Liver (tissue), 9 donors: Measurements from ENCODE around the gene CFAP221. TPM values are rescaled to one million over a fixed set of nuclear protein-coding genes. Genes with fewer than 3 reads are reported as not detected.

Experiments
- DNase-seq: peaks from one replicate; pipeline ENCODE4 v3.0.0-alpha.2; 2017; ENCODE audit warnings: low spot score
- H3K27ac ChIP-seq, 2 donors: one replicate each; pipeline ENCODE4 v1.7.0; 2013; ENCODE audit warnings: inconsistent platforms in 2 of 2, low read length in 2 of 2, control low read depth in 1 of 2, low read depth in 1 of 2, mild to moderate bottlenecking in 1 of 2
- H3K27me3 ChIP-seq, 4 donors: one replicate each; pipeline versions ENCODE4 v1.6.1 to v1.7.0; 2013; ENCODE audit warnings: low read length in 3 of 4, inconsistent platforms in 1 of 4, mild to moderate bottlenecking in 1 of 4, moderate library complexity in 1 of 4; ENCODE audit not compliant: control insufficient read depth in 4 of 4, insufficient read depth in 4 of 4
- H3K36me3 ChIP-seq, 4 donors: one replicate each; pipeline versions ENCODE4 v1.6.1 to v1.7.0; 2013; ENCODE audit warnings: low read length in 3 of 4, mild to moderate bottlenecking in 3 of 4, low read depth in 1 of 4, moderate library complexity in 1 of 4; ENCODE audit not compliant: control insufficient read depth in 4 of 4, insufficient read depth in 3 of 4
- H3K4me1 ChIP-seq, 4 donors: one replicate each; pipeline versions ENCODE4 v1.6.1 to v1.7.0; 2013; ENCODE audit warnings: low read length in 3 of 4, mild to moderate bottlenecking in 3 of 4, moderate library complexity in 1 of 4; ENCODE audit not compliant: control insufficient read depth in 4 of 4, insufficient read depth in 4 of 4
- H3K4me3 ChIP-seq, 3 donors: one replicate each; pipeline versions ENCODE4 v1.6.1 to v1.7.0; 2013; ENCODE audit warnings: low read length in 3 of 3, control low read depth in 1 of 3, low read depth in 1 of 3, mild to moderate bottlenecking in 1 of 3
- H3K9ac ChIP-seq, 2 donors: one replicate each; pipeline ENCODE4 v1.7.0; 2013; ENCODE audit warnings: low read length in 2 of 2, mild to moderate bottlenecking in 2 of 2, moderate library complexity in 2 of 2, control low read depth in 1 of 2, low read depth in 1 of 2
- H3K9me3 ChIP-seq, 4 donors: one replicate each; pipeline versions ENCODE4 v1.6.1 to v1.7.0; 2013; ENCODE audit warnings: low read length in 3 of 4; ENCODE audit not compliant: control insufficient read depth in 4 of 4
- CTCF ChIP-seq: fragments of 150-350 bp; IDR thresholded peaks from 2 replicates; pipeline ENCODE4 v1.5.1; 2017; ENCODE audit warnings: improper control_type of control experiment, low read depth, low read length; ENCODE audit not compliant: missing input control
- EGR1 ChIP-seq, 2 donors: IDR thresholded peaks; 2 replicates each; pipeline ENCODE4 v1.6.1; 2016 to 2018; ENCODE audit warnings: antibody characterized with exemption in 2 of 2, low read depth in 2 of 2
- FOXA1 ChIP-seq: IDR thresholded peaks from 2 replicates; pipeline ENCODE4 v1.6.1; 2016; ENCODE audit warnings: antibody characterized with exemption
- FOXA2 ChIP-seq: IDR thresholded peaks from 2 replicates; pipeline ENCODE4 v1.6.1; 2016; ENCODE audit warnings: antibody characterized with exemption
- HNF4A ChIP-seq, 2 donors: conservative IDR thresholded peaks; 2 replicates each; pipeline ENCODE4 v1.6.1; 2016; ENCODE audit warnings: antibody characterized with exemption in 2 of 2, mild to moderate bottlenecking in 2 of 2
- HNF4G ChIP-seq: IDR thresholded peaks from 2 replicates; pipeline ENCODE4 v1.6.1; 2016; ENCODE audit warnings: antibody characterized with exemption
- JUND ChIP-seq, 2 donors: IDR thresholded peaks; 2 replicates each; pipeline ENCODE4 v1.6.1; 2016; ENCODE audit warnings: antibody characterized with exemption in 2 of 2
- MAX ChIP-seq: IDR thresholded peaks from 2 replicates; pipeline ENCODE4 v1.6.1; 2016; ENCODE audit warnings: antibody characterized with exemption
- NR2F2 ChIP-seq: IDR thresholded peaks from 2 replicates; pipeline ENCODE4 v1.6.1; 2016; ENCODE audit warnings: antibody characterized with exemption
- RAD21 ChIP-seq, 2 donors: IDR thresholded peaks; 2 replicates each; pipeline ENCODE4 v1.6.1; 2016; ENCODE audit warnings: antibody characterized with exemption in 2 of 2, mild to moderate bottlenecking in 2 of 2
- REST ChIP-seq: IDR thresholded peaks from 2 replicates; pipeline ENCODE4 v1.6.1; 2016; ENCODE audit warnings: antibody characterized with exemption, mild to moderate bottlenecking
- RXRA ChIP-seq, 2 donors: IDR thresholded peaks; 2 replicates each; pipeline ENCODE4 v1.6.1; 2017 to 2018; ENCODE audit warnings: antibody characterized with exemption in 2 of 2, mild to moderate bottlenecking in 1 of 2
- YY1 ChIP-seq: IDR thresholded peaks from 2 replicates; pipeline ENCODE4 v1.6.1; 2016; ENCODE audit warnings: antibody characterized with exemption, mild to moderate bottlenecking
- WGBS: extraction: QIAGEN DNeasy Blood & Tissue Kit; methylation state at CpG from one replicate; pipeline ENCODE4 v1.1.7; 2013; 5-methylcytosine and 5-hydroxymethylcytosine counted together
- polyA plus RNA-seq, 2 donors: library from polyadenylated mRNA; stranded (reverse) in 1 of 2; unstranded in 1 of 2; fragments of 200-250 nt in 1 of 2; fragments of >200 nt in 1 of 2; fragmentation: Nextera tagmentation in 1 of 2; extraction: Ambion mirVana in 1 of 2; gene quantifications; one replicate each; pipeline versions ENCODE4 v1.2.1 to v1.2.3, GENCODE V29; 2013 to 2015
- total RNA-seq, 2 donors: library from RNA; depleted of rRNA; stranded (reverse); fragments of >200 nt; gene quantifications; one replicate each; pipeline ENCODE4 v1.2.3, GENCODE V29; 2014
- TF ChIP-seq, protein P1 (sequence below): IDR thresholded peaks from 2 replicates; pipeline ENCODE4 v1.6.1; 2016; ENCODE audit warnings: antibody characterized with exemption
- donor health status: healthy.
- donor health status: healthy.
- donor health status: healthy.
- donor health status: healthy.
- donor health status: healthy.

CFAP221 gene
- total and polyA plus RNA-seq, 4 donors = 0.23 to 3.1 (median 1.2) TPM

DNA sequence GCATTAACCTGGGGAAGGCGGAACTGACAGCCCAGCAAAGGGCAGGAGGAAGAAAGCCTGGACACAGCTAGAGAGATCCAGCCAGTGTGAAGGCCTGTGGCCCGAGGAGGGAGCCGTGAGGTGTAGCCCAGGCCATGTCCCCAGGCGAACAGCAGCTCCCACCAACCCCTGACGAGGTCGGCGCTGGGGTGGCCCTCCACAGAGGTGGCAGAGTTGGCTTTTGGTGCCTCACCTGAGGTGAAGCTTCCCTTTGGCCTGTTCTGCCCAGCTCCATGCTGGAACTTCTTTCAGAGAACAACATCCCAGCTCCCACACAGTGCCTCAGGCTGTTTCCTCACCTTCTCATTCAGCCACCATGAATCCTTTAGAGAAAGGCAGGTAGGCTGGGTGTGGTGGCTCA lies 148.1 kb downstream of the CFAP221 start:
- Histone ChIP-seq H3K27ac (no peak overlapping the region), H3K27me3 (no peaks in the 10 kb centered on the region), H3K36me3 (peaks cover 0 to 20% (median 9%) of the 10 kb centered on the region in 4 donors), H3K9me3 (no peaks in the 10 kb centered on the region), H3K9ac (no peak overlapping the region), H3K4me3 (no peak overlapping the region), H3K4me1 (peaks cover 2 to 13% (median 9%) of the 10 kb centered on the region in 4 donors)
- 94% methylated on average over 7 of the region's 7 CpGs for whole genome bisulfite sequencing
- DNase-seq = no peak
- TF ChIP-seq CTCF (no peak), RXRA (IDR thresholded peaks at IDR 0.05) (no peak), NR2F2 (no peak), JUND (IDR thresholded peaks at IDR 0.05) (no peak), EGR1 (IDR thresholded peaks at IDR 0.05; ENCODE audit: low read depth in 2 of 2) (no peak), FOXA1 (no peak), HNF4G (no peak), FOXA2 (no peak), REST (no peak), RAD21 (IDR thresholded peaks at IDR 0.05) (no peak)
- TF ChIP-seq, protein P1, sequence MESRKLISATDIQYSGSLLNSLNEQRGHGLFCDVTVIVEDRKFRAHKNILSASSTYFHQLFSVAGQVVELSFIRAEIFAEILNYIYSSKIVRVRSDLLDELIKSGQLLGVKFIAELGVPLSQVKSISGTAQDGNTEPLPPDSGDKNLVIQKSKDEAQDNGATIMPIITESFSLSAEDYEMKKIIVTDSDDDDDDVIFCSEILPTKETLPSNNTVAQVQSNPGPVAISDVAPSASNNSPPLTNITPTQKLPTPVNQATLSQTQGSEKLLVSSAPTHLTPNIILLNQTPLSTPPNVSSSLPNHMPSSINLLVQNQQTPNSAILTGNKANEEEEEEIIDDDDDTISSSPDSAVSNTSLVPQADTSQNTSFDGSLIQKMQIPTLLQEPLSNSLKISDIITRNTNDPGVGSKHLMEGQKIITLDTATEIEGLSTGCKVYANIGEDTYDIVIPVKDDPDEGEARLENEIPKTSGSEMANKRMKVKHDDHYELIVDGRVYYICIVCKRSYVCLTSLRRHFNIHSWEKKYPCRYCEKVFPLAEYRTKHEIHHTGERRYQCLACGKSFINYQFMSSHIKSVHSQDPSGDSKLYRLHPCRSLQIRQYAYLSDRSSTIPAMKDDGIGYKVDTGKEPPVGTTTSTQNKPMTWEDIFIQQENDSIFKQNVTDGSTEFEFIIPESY = no peak

DNA sequence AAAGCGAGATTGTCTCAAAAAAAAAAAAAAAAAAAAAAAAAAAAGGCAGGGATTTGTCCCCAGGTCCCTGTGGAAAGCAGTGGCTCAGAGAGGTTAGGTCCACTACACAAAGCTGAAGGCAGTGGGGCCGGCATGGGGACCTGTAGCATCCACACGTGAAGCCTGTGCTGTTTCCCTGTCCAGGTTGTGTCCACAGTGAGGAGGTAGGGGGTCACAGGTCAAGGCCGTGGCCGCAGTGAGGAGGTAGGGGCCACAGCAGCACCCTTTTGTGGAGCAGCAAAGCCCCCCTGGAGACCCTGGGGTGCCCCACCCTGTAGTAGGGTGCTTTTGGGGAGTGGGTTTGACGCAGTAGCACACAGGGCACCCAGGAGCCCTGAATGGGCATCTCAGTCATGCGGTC lies 148.7 kb downstream of the CFAP221 start:
- no peaks in the 10 kb centered on the region for H3K27me3 ChIP-seq
- peaks cover 2 to 13% (median 9%) of the 10 kb centered on the region in 4 donors for H3K4me1 ChIP-seq
- DNase-seq = no peak
- H3K4me3 ChIP-seq = no peak overlapping the region
- H3K9ac ChIP-seq = no peak overlapping the region
- peaks cover 0 to 16% (median 4%) of the 10 kb centered on the region in 4 donors for H3K36me3 ChIP-seq
- TF ChIP-seq RAD21 (IDR thresholded peaks at IDR 0.05) (no peak), CTCF (no peak), RXRA (IDR thresholded peaks at IDR 0.05) (no peak), YY1 (no peak), FOXA2 (no peak), HNF4A (conservative IDR thresholded peaks at IDR 0.05) (no peak), JUND (IDR thresholded peaks at IDR 0.05) (no peak), NR2F2 (no peak), MAX (no peak)
- H3K27ac ChIP-seq = no peak overlapping the region
- no peaks in the 10 kb centered on the region for H3K9me3 ChIP-seq
- 68% methylated on average over 7 of the region's 7 CpGs for WGBS
